ENCODE results near the gene DOLPP1. TPM values are rescaled to one million over a fixed set of nuclear protein-coding genes. Genes with fewer than 3 reads are reported as not detected.
"Not testable (repeated sequence)": the region's sequence is repeated elsewhere in the genome, so short reads cannot be mapped to it uniquely, and the experiment has no call there.

DOLPP1 gene
- total RNA-seq, 1 experiment from 2014 or later: 16.1 TPM

DNA sequence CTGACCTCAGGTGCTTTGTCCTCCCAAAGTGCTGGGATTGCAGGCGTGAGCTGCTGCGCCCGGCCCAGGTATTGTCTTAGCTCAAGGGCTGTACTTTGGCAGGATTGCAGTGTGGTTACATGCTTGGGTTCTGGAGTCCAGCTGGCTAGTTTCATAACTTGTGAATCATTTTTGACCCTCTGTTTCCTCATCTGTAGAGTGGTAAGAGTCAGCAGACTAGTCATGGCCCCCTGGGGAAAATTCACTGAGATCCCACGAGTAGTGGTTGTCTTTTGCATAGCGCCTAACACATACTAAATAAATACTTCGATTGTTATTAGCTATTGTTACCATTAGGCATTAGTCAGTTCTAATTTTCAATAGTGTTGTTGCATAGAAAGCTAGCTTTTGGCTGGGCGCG is 44.6 kb downstream of the DOLPP1 start:
- Mint-ChIP-seq H3K4me1 (ENCODE audit: low read depth, unreplicated experiment) (no peaks in the 10 kb centered on the region), H3K27ac (ENCODE audit: unreplicated experiment) (no peak overlapping the region), H3K27me3 (ENCODE audit: unreplicated experiment) (no peaks in the 10 kb centered on the region), H3K36me3 (ENCODE audit: insufficient read depth, unreplicated experiment) (peaks cover 17% of the 10 kb centered on the region), H3K4me3 (ENCODE audit: low read depth, unreplicated experiment) (no peak overlapping the region), H3K9me3 (ENCODE audit: low read depth, unreplicated experiment) (no peaks in the 10 kb centered on the region)
- TF ChIP-seq, protein P1, sequence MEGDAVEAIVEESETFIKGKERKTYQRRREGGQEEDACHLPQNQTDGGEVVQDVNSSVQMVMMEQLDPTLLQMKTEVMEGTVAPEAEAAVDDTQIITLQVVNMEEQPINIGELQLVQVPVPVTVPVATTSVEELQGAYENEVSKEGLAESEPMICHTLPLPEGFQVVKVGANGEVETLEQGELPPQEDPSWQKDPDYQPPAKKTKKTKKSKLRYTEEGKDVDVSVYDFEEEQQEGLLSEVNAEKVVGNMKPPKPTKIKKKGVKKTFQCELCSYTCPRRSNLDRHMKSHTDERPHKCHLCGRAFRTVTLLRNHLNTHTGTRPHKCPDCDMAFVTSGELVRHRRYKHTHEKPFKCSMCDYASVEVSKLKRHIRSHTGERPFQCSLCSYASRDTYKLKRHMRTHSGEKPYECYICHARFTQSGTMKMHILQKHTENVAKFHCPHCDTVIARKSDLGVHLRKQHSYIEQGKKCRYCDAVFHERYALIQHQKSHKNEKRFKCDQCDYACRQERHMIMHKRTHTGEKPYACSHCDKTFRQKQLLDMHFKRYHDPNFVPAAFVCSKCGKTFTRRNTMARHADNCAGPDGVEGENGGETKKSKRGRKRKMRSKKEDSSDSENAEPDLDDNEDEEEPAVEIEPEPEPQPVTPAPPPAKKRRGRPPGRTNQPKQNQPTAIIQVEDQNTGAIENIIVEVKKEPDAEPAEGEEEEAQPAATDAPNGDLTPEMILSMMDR (IDR thresholded peaks at IDR 0.05; ENCODE audit: unreplicated experiment): no peak
- BruUV-seq (replicated peaks): no TSS peak
- no peak for DNase-seq
- CTCF ChIA-PET: interaction anchor here (0.6 kb wide), 1 partner anchor 499 kb away, joined by 4 read pairs; no protein-coding TSS in a partner anchor
- intact Hi-C loops (cut with micrococcal nuclease; ENCODE audit: unreplicated experiment): no loop called here

- CTCF ChIA-PET: interaction anchor here (0.7 kb wide), 1 partner anchor 511 kb away, joined by 3 read pairs; no protein-coding TSS in a partner anchor
- TF ChIP-seq, protein P1 (IDR thresholded peaks at IDR 0.05; ENCODE audit: unreplicated experiment): no peak
- Mint-ChIP-seq H3K4me1 (ENCODE audit: low read depth, unreplicated experiment) (no peaks in the 10 kb centered on the region), H3K9me3 (ENCODE audit: low read depth, unreplicated experiment) (no peaks in the 10 kb centered on the region), H3K4me3 (ENCODE audit: low read depth, unreplicated experiment) (no peak overlapping the region), H3K36me3 (ENCODE audit: insufficient read depth, unreplicated experiment) (peaks cover 17% of the 10 kb centered on the region), H3K27me3 (ENCODE audit: unreplicated experiment) (no peaks in the 10 kb centered on the region), H3K27ac (ENCODE audit: unreplicated experiment) (no peak overlapping the region)
- intact Hi-C loops (cut with micrococcal nuclease; ENCODE audit: unreplicated experiment): no loop called here
- no TSS peak for BruUV-seq (replicated peaks)
- DNase-seq: no peak
These were observed 46.1 kb downstream of the DOLPP1 start for GRCh38 chr9:129126749-129127618.

DNA sequence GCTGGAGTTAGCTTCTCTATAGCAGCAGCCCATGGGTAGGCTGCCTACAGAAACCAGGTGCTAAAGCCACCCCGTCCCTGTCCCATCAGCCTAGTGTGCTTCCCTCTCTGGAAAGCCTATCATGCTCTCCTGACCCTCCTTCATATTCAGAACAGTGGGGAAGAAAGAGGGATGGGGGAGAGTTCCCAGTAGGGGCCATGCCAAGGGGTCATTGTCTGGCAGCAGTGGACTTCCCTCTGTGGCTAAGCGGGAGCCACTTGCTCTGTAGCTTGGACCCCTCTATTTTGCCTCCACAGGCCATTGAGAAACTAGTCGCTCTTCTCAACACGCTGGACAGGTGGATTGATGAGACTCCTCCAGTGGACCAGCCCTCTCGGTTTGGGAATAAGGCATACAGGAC is 47.8 kb downstream of the DOLPP1 start:
- Mint-ChIP-seq H3K4me1 (ENCODE audit: low read depth, unreplicated experiment) (no peaks in the 10 kb centered on the region), H3K36me3 (ENCODE audit: insufficient read depth, unreplicated experiment) (peaks cover 12% of the 10 kb centered on the region), H3K27me3 (ENCODE audit: unreplicated experiment) (no peaks in the 10 kb centered on the region), H3K27ac (ENCODE audit: unreplicated experiment) (no peak overlapping the region), H3K9me3 (ENCODE audit: low read depth, unreplicated experiment) (no peaks in the 10 kb centered on the region), H3K4me3 (ENCODE audit: low read depth, unreplicated experiment) (no peak overlapping the region)
- BruUV-seq (replicated peaks): no TSS peak
- TF ChIP-seq, protein P1 (IDR thresholded peaks at IDR 0.05; ENCODE audit: unreplicated experiment): no peak
- DNase-seq: no peak
- intact Hi-C loops (cut with micrococcal nuclease; ENCODE audit: unreplicated experiment): no loop called here
- CTCF ChIA-PET: no interaction called here

DNA sequence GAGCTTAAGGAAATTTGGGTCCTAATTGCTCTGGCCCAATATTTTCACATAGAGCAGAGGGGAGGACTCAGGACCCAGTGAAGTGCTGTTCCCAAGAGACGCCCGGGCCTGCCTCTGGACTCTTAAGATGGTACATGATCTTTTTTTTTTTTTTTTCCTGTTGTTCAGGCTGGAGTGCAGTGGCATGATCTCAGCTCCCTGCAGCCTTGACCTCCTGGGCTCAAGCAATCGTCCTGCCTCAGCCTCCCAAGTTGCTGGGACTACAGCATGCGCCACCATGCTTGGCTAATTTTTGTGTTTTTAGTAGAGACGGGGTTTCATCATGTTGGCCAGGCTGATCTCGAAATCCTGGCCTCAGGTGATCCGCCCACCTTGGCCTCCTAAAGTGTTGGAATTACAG is 49.4 kb downstream of the DOLPP1 start:
- DNase-seq; BruUV-seq (replicated peaks); H3K9me3 Mint-ChIP-seq (ENCODE audit: low read depth, unreplicated experiment); H3K27ac Mint-ChIP-seq (ENCODE audit: unreplicated experiment); H3K36me3 Mint-ChIP-seq (ENCODE audit: insufficient read depth, unreplicated experiment); H3K4me3 Mint-ChIP-seq (ENCODE audit: low read depth, unreplicated experiment); H3K4me1 Mint-ChIP-seq (ENCODE audit: low read depth, unreplicated experiment); H3K27me3 Mint-ChIP-seq (ENCODE audit: unreplicated experiment): not testable (repeated sequence)
- CTCF ChIA-PET: interaction anchor here (0.6 kb wide), 1 partner anchor 696 kb away, joined by 3 read pairs; no protein-coding TSS in a partner anchor
- intact Hi-C loops (cut with micrococcal nuclease; ENCODE audit: unreplicated experiment): loop anchor here (10.0 kb wide), 1 partner anchor 645 kb away; no protein-coding TSS in a partner anchor

GRCh38 chr9:129130791-129131190 is 49.9 kb downstream of the DOLPP1 start:
- Mint-ChIP-seq H3K27me3 (ENCODE audit: unreplicated experiment) (no peaks in the 10 kb centered on the region), H3K4me1 (ENCODE audit: low read depth, unreplicated experiment) (no peaks in the 10 kb centered on the region), H3K4me3 (ENCODE audit: low read depth, unreplicated experiment) (no peak overlapping the region), H3K9me3 (ENCODE audit: low read depth, unreplicated experiment) (no peaks in the 10 kb centered on the region), H3K27ac (ENCODE audit: unreplicated experiment) (no peak overlapping the region), H3K36me3 (ENCODE audit: insufficient read depth, unreplicated experiment) (peaks cover 5% of the 10 kb centered on the region)
- TF ChIP-seq, protein P1 (IDR thresholded peaks at IDR 0.05; ENCODE audit: unreplicated experiment): no peak
- DNase-seq: no peak
- intact Hi-C loops (cut with micrococcal nuclease; ENCODE audit: unreplicated experiment): loop anchor here (10.0 kb wide), 1 partner anchor 644 kb away; no protein-coding TSS in a partner anchor
- no TSS peak for BruUV-seq (replicated peaks)
- CTCF ChIA-PET: interaction anchor here (1.5 kb wide), 1 partner anchor 42 kb away, joined by 4 read pairs; no protein-coding TSS in a partner anchor
